HEK293 (cell line): ENCODE results near the gene CUL9.

ENCODE experiments used
- CTCF ChIA-PET: fragments of 350-600 bp; formaldehyde crosslinking; extraction: SDS; loops from one replicate; lab custom pipeline; 2021; ENCODE audit warnings: antibody characterized with exemption; lab: Yijun Ruan, JAX
- POLR2A ChIA-PET: fragments of 300-600 bp; formaldehyde crosslinking; extraction: SDS; loops from one replicate; lab custom pipeline; 2020; ENCODE audit warnings: antibody characterized with exemption, inconsistent platforms; lab: Yijun Ruan, JAX
- H3K27ac ChIP-seq: fragments of 200-500 bp; sonication (Bioruptor generic); 2 replicates; pipeline ENCODE4 v1.5.1; 2014; ENCODE audit warnings: low read depth, low read length, control low read depth, inconsistent platforms; ENCODE audit errors: extremely low read depth
- H3K36me3 ChIP-seq, 2 experiments: fragments of 200-500 bp in 1 of 2; sonication (Bioruptor generic) in 1 of 2; 1 replicate in 1 of 2; 2 replicates in 1 of 2; pipeline ENCODE4 v1.5.1; 2014 to 2017; ENCODE audit warnings: inconsistent platforms in 2 of 2, low read length in 2 of 2; ENCODE audit not compliant: control insufficient read depth in 2 of 2, insufficient read depth in 1 of 2
- H3K4me1 ChIP-seq: fragments of 200-500 bp; sonication (Bioruptor generic); 2 replicates; pipeline ENCODE4 v1.5.1; 2014; ENCODE audit warnings: mild to moderate bottlenecking, low read length, inconsistent platforms; ENCODE audit not compliant: control insufficient read depth, insufficient read depth
- H3K4me3 ChIP-seq: 2 replicates; pipeline ENCODE4 v1.5.1; 2011; ENCODE audit warnings: low read depth, mild to moderate bottlenecking, control low read depth, low read length, moderate library complexity
- H3K9me3 ChIP-seq: fragments of 200-500 bp; sonication (Bioruptor generic); 2 replicates; pipeline ENCODE4 v1.5.1; 2014; ENCODE audit warnings: low read depth, low read length, inconsistent platforms; ENCODE audit not compliant: control insufficient read depth, insufficient read depth
- GFI1B ChIP-seq: fragments of 450-650 bp; formaldehyde crosslinking; IDR thresholded peaks from 2 replicates; pipeline ENCODE4 v1.5.1; 2016; ENCODE audit warnings: missing biosample characterization, missing genetic modification characterization
- KLF7 ChIP-seq: fragments of 450-650 bp; formaldehyde crosslinking; IDR thresholded peaks from 2 replicates; pipeline ENCODE4 v1.5.1; 2016; ENCODE audit warnings: missing biosample characterization, missing genetic modification characterization, borderline replicate concordance
- OSR2 ChIP-seq: fragments of 450-650 bp; formaldehyde crosslinking; IDR thresholded peaks from 2 replicates; pipeline ENCODE4 v1.5.1; 2016; ENCODE audit warnings: missing biosample characterization, missing genetic modification characterization
- SCRT2 ChIP-seq: fragments of 450-650 bp; formaldehyde crosslinking; IDR thresholded peaks from 2 replicates; pipeline ENCODE4 v1.5.1; 2016; ENCODE audit warnings: missing biosample characterization, missing genetic modification characterization
- SP7 ChIP-seq: fragments of 450-650 bp; formaldehyde crosslinking; IDR thresholded peaks from 2 replicates; pipeline ENCODE4 v1.5.1; 2016; ENCODE audit warnings: missing biosample characterization, missing genetic modification characterization
- ZBTB17 ChIP-seq: fragments of 450-650 bp; formaldehyde crosslinking; IDR thresholded peaks from 2 replicates; pipeline ENCODE4 v1.5.1; 2016; ENCODE audit warnings: missing biosample characterization, missing genetic modification characterization
- ZFHX2 ChIP-seq: fragments of 450-650 bp; formaldehyde crosslinking; conservative IDR thresholded peaks from 2 replicates; pipeline ENCODE4 v1.5.1; 2016; ENCODE audit warnings: missing biosample characterization, missing genetic modification characterization
- ZFP37 ChIP-seq: fragments of 450-650 bp; formaldehyde crosslinking; IDR thresholded peaks from 2 replicates; pipeline ENCODE4 v1.5.1; 2016; ENCODE audit warnings: missing biosample characterization, missing genetic modification characterization
- ZFP69B ChIP-seq: fragments of 450-650 bp; formaldehyde crosslinking; IDR thresholded peaks from 2 replicates; pipeline ENCODE4 v1.5.1; 2016; ENCODE audit warnings: missing biosample characterization, missing genetic modification characterization
- ZNF324 ChIP-seq: fragments of 450-650 bp; formaldehyde crosslinking; IDR thresholded peaks from 2 replicates; pipeline ENCODE4 v1.5.1; 2016; ENCODE audit warnings: missing biosample characterization, missing genetic modification characterization
- ZNF335 ChIP-seq: fragments of 450-650 bp; formaldehyde crosslinking; conservative IDR thresholded peaks from 2 replicates; pipeline ENCODE4 v1.5.1; 2016; ENCODE audit warnings: missing biosample characterization, missing genetic modification characterization
- ZNF404 ChIP-seq: fragments of 450-650 bp; formaldehyde crosslinking; IDR thresholded peaks from 2 replicates; pipeline ENCODE4 v1.5.1; 2017; ENCODE audit warnings: missing biosample characterization, missing genetic modification characterization
- ZNF560 ChIP-seq: fragments of 450-650 bp; formaldehyde crosslinking; IDR thresholded peaks from 2 replicates; pipeline ENCODE4 v1.5.1; 2017; ENCODE audit warnings: missing biosample characterization, missing genetic modification characterization, borderline replicate concordance
- ZNF623 ChIP-seq: fragments of 450-650 bp; formaldehyde crosslinking; IDR thresholded peaks from 2 replicates; pipeline ENCODE4 v1.5.1; 2016; ENCODE audit warnings: missing biosample characterization, missing genetic modification characterization
- TF ChIP-seq, protein P1 (sequence below): fragments of 450-650 bp; formaldehyde crosslinking; IDR thresholded peaks from 2 replicates; pipeline ENCODE4 v1.5.1; 2016; ENCODE audit warnings: missing biosample characterization, missing genetic modification characterization, borderline replicate concordance
- TF ChIP-seq, protein P2 (sequence below): fragments of 450-650 bp; formaldehyde crosslinking; IDR thresholded peaks from 2 replicates; pipeline ENCODE4 v1.5.1; 2016; ENCODE audit warnings: missing biosample characterization, missing genetic modification characterization
- TF ChIP-seq, protein P3 (sequence below): fragments of 450-650 bp; formaldehyde crosslinking; IDR thresholded peaks from 2 replicates; pipeline ENCODE4 v1.5.1; 2016; ENCODE audit warnings: missing biosample characterization, missing genetic modification characterization
- TF ChIP-seq, protein P4 (sequence below): fragments of 450-650 bp; formaldehyde crosslinking; IDR thresholded peaks from 2 replicates; pipeline ENCODE4 v1.5.1; 2016; ENCODE audit warnings: missing biosample characterization, missing genetic modification characterization

Gene CUL9

DNA sequence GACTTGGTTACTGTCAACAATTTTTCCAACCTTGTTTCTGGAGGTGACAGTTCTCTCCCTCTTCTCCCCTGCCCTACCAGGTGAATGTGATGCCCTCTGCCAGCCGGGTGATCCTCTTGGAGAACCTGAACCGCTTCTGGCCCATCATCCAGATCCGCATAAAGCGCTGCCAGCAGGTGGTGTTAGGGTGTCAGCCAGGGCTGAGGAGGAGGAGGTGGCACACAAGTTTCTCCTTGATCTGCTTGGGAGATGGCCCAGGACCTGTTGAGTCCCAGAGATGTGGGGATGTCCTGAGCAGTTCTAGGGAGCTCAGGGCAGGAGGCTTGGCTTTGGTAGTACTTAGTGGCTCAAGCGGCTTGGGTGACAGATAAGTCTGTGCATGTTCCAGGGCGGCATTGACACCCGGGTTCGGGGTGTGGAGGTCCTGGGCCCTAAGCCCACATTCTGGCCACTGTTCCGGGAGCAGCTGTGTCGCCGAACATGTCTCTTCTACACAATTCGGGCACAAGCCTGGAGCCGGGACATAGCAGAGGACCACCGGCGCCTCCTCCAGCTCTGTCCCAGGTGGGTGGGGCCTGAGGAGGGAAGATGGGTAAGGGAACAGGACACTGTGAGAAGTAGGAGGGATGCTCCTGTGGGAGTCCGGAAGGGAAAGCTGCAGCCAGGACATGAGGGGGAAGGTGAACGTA, 21.2 kb downstream of the CUL9 start:
- POLR2A ChIA-PET, result interaction anchor here (1.5 kb wide), 1 partner anchor 26 kb away, joined by 3 read pairs; the partner anchor contains the start of gene DNPH1

DNA sequence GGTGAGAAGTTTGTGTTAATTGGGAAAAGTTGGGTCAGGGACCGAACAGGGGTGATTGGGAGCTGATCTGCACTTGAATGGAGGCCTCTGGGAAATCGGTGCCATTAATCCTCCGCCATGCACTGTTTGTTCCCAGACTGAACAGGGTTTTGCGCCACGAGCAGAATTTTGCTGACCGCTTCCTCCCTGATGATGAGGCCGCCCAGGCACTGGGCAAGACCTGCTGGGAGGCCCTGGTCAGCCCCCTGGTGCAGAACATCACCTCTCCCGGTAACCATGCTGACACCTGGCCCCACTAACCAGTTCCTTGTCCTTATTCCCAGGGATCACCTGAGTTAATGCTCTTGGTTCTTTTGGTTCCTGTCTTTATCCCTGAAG, 21.7 kb downstream of the CUL9 start:
- TF ChIP-seq ZNF324 (tag by site-specific recombination) (no peak), SP7 (tag by site-specific recombination) (no peak), ZFP37 (tag by site-specific recombination) (no peak), ZNF623 (tag by site-specific recombination) (no peak), ZNF335 (no peak), ZBTB17 (no peak), OSR2 (tag by site-specific recombination) (no peak)
- TF ChIP-seq, protein P1, sequence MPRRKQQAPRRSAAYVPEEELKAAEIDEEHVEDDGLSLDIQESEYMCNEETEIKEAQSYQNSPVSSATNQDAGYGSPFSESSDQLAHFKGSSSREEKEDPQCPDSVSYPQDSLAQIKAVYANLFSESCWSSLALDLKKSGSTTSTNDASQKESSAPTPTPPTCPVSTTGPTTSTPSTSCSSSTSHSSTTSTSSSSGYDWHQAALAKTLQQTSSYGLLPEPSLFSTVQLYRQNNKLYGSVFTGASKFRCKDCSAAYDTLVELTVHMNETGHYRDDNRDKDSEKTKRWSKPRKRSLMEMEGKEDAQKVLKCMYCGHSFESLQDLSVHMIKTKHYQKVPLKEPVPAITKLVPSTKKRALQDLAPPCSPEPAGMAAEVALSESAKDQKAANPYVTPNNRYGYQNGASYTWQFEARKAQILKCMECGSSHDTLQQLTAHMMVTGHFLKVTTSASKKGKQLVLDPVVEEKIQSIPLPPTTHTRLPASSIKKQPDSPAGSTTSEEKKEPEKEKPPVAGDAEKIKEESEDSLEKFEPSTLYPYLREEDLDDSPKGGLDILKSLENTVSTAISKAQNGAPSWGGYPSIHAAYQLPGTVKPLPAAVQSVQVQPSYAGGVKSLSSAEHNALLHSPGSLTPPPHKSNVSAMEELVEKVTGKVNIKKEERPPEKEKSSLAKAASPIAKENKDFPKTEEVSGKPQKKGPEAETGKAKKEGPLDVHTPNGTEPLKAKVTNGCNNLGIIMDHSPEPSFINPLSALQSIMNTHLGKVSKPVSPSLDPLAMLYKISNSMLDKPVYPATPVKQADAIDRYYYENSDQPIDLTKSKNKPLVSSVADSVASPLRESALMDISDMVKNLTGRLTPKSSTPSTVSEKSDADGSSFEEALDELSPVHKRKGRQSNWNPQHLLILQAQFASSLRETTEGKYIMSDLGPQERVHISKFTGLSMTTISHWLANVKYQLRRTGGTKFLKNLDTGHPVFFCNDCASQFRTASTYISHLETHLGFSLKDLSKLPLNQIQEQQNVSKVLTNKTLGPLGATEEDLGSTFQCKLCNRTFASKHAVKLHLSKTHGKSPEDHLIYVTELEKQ (tag by site-specific recombination), result no peak
- TF ChIP-seq, all 188 proteins: peak for 0
- Histone ChIP-seq H3K27ac (no peak overlapping the region), H3K36me3 (peaks cover 0 to 12% of the 10 kb centered on the region in 2 experiments; a peak in 2 of 3 replicates), H3K4me3 (no peak overlapping the region), H3K9me3 (no peaks in the 10 kb centered on the region), H3K4me1 (no peaks in the 10 kb centered on the region)
- POLR2A ChIA-PET, result no interaction called here
- CTCF ChIA-PET, result interaction anchor here (0.5 to 0.6 kb wide), 2 partner anchors 178 to 219 kb away, joined by 3 read pairs; partner anchors contain the start of gene PPP2R5D

More for the DNA sequence above, 21.2 kb downstream of the CUL9 start:
- TF ChIP-seq SCRT2 (tag by site-specific recombination) (peak; percentile 86), ZNF404 (tag by site-specific recombination) (no peak)
- CTCF ChIA-PET, result interaction anchor here (0.5 to 1.0 kb wide), 4 partner anchors 26 to 219 kb away, joined by 3 read pairs; partner anchors contain the start of genes DNPH1 and PPP2R5D
- Histone ChIP-seq H3K9me3 (no peaks in the 10 kb centered on the region), H3K4me1 (no peaks in the 10 kb centered on the region), H3K36me3 (peaks cover 0 to 12% of the 10 kb centered on the region in 2 experiments; a peak in 2 of 3 replicates), H3K4me3 (no peak overlapping the region), H3K27ac (no peak overlapping the region)

DNA sequence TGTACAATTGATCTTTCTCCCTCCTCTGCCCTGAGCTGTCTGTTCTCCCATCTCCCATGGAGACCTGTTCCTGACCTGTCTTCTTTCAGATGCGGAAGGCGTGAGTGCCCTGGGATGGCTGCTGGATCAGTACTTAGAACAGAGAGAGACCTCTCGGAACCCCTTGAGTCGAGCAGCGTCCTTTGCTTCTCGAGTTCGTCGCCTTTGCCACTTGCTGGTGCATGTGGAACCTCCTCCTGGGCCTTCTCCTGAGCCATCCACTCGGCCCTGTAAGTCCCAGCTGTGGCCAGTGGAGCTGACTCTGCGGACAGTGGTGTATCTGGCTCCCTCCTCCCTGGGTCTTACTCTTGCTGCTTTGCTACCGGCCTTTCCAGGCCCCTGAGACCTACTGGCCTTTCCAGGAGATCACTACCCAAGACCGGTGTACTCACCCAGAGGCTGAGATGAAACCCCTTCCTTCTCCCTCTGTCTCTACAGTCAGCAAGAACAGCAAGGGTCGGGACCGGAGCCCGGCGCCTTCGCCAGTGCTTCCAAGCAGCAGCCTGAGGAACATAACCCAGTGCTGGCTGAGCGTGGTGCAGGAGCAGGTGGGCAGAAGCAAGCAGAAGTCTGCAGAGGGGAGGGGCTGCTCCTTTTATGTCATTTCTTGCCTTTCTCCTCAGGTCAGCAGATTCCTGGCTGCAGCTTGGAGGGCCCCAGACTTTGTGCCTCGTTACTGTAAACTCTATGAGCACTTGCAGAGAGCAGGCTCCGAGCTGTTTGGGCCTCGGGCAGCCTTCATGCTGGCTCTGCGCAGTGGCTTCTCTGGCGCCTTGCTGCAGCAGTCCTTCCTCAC, 22.5 kb downstream of the CUL9 start:
- Histone ChIP-seq H3K36me3 (peaks cover 0 to 12% of the 10 kb centered on the region in 2 experiments; a peak in 2 of 3 replicates), H3K4me3 (no peak overlapping the region), H3K9me3 (no peaks in the 10 kb centered on the region), H3K4me1 (no peaks in the 10 kb centered on the region), H3K27ac (no peak overlapping the region)
- POLR2A ChIA-PET, result no interaction called here
- CTCF ChIA-PET, result interaction anchor here (0.6 kb wide), 2 partner anchors 132 to 178 kb away, joined by 3 read pairs; no protein-coding TSS in a partner anchor
- no peak for TF ChIP-seq ZNF560 (tag by site-specific recombination)
- TF ChIP-seq, protein P2, sequence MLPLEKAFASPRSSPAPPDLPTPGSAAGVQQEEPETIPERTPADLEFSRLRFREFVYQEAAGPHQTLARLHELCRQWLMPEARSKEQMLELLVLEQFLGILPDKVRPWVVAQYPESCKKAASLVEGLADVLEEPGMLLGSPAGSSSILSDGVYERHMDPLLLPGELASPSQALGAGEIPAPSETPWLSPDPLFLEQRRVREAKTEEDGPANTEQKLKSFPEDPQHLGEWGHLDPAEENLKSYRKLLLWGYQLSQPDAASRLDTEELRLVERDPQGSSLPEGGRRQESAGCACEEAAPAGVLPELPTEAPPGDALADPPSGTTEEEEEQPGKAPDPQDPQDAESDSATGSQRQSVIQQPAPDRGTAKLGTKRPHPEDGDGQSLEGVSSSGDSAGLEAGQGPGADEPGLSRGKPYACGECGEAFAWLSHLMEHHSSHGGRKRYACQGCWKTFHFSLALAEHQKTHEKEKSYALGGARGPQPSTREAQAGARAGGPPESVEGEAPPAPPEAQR, result no peak
- TF ChIP-seq ZFP69B (tag by site-specific recombination), result no peak
- TF ChIP-seq GFI1B, result no peak
- no peak for TF ChIP-seq ZFHX2 (tag by site-specific recombination)
- TF ChIP-seq, protein P3, sequence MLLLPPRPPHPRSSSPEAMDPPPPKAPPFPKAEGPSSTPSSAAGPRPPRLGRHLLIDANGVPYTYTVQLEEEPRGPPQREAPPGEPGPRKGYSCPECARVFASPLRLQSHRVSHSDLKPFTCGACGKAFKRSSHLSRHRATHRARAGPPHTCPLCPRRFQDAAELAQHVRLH (tag by site-specific recombination), result no peak
- TF ChIP-seq KLF7, result no peak
- TF ChIP-seq, protein P4, sequence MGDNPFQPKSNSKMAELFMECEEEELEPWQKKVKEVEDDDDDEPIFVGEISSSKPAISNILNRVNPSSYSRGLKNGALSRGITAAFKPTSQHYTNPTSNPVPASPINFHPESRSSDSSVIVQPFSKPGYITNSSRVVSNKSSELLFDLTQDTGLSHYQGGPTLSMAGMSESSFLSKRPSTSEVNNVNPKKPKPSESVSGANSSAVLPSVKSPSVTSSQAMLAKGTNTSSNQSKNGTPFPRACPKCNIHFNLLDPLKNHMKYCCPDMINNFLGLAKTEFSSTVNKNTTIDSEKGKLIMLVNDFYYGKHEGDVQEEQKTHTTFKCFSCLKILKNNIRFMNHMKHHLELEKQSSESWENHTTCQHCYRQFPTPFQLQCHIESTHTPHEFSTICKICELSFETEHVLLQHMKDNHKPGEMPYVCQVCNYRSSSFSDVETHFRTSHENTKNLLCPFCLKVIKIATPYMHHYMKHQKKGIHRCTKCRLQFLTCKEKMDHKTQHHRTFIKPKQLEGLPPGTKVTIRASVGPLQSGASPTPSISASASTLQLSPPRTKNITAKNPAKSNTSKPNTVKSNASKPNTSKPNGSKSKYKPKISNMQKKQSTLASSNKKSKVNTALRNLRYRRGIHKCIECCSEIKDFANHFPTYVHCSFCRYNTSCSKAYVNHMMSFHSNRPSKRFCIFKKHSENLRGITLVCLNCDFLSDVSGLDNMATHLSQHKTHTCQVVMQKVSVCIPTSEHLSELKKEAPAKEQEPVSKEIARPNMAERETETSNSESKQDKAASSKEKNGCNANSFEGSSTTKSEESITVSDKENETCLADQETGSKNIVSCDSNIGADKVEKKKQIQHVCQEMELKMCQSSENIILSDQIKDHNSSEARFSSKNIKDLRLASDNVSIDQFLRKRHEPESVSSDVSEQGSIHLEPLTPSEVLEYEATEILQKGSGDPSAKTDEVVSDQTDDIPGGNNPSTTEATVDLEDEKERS, result no peak
